Medulla oblongata (tissue), 1 donor: ENCODE measurements around the gene NSUN5.
"Not testable (repeated sequence)": the region's sequence is repeated elsewhere in the genome, so short reads cannot be mapped to it uniquely, and the experiment has no call there.

ENCODE experiments used
- DNase-seq: peaks from one replicate; pipeline ENCODE4 v3.0.0-alpha.2; 2015; ENCODE audit errors: extremely low spot score

Gene NSUN5

GRCh38 chr7:73327449-73327848 is 18.8 kb upstream of the NSUN5 start:
- not testable (repeated sequence) for DNase-seq

DNA sequence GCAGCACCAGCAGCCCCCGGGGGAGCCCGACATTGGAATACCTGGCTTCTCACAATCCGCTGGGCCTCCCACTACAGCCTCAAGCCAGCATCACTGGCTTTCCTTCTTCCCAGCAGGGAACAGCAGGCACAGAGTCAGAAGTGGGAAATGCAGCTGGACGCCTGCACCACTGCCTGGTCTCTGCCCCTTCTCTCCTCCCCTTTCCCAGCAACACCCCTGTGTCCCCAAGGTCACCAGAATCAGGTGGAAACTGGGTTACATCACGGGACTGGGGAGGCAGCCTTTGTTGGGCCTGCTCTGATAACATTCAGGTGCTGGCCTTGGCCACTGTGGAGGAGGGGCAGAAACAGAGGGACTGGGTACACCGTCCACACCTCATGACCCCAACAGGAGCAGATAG is 16.8 kb upstream of the NSUN5 start:
- not testable (repeated sequence) for DNase-seq

DNA sequence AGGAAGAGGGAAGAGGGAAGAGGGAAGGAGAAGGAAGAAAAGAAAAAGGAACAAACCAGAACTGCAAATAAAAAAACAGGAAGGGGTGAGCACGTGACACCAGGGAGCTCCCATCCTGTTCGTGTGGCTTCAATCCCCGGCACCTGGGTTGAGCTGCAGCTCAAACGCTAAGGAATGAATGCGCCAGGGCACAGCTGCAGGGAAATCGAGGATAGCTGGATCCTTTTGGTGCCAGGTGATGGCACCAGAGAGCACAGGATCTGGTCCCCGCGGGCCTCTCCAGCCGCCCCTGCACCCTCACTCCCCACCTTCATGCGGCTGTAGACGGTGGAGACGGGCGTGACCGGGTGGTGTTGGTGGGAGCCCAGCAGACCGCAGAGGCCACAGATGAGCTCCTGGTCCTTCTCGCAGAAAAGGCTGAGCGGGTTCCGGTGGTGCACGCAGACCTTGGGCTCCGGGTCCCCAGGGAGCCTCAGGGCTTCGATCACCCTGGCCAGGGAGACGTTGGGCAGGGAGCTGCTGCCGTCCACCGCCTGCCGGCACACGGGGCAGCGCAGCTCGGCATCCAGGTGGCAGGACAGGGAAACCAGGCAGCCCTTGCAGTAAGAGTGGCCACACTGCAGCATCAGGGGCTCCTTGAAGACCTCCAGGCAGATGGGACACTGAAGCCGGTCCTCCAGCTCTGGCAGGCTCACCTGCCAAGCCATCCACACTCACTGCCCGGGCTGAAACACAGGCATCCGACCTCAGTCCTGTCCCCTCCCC is 15.6 kb upstream of the NSUN5 start:
- DNase-seq = peak; percentile 58

DNA sequence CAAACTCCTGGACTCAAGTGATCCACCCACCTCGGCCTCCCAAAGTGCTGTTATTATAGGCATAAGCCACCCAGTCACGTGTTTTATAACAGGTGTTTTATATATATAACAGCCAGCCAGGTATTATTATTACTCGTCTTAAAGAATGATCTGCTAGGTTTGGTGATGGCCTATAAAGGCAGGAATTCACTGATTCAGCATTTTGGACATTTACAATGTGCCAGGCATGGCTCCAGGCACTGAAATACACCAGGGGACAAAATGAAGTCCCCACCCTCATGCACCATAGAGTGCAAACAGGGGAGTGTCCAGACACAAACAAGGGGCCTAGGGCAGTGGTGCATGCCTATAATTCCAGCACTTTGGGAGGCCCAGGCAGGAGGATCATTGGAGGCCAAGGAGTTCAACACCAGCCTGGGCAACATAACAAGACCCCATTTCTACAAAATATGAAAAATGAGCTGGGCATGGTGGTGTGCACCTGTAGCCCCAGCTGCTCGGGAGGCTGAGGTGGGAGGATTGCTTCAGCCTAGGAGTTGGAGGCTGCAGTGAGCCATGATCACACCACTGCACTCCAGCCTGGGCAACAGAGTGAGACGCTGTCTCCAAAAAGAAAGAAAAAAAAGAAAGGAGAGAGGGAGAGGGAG is 14.9 kb upstream of the NSUN5 start:
- DNase-seq = not testable (repeated sequence)

- not testable (repeated sequence) for DNase-seq
These were observed 11.4 kb upstream of the NSUN5 start for GRCh38 chr7:73320009-73320408.

GRCh38 chr7:73319541-73319940 is 10.9 kb upstream of the NSUN5 start:
- not testable (repeated sequence) for DNase-seq

DNA sequence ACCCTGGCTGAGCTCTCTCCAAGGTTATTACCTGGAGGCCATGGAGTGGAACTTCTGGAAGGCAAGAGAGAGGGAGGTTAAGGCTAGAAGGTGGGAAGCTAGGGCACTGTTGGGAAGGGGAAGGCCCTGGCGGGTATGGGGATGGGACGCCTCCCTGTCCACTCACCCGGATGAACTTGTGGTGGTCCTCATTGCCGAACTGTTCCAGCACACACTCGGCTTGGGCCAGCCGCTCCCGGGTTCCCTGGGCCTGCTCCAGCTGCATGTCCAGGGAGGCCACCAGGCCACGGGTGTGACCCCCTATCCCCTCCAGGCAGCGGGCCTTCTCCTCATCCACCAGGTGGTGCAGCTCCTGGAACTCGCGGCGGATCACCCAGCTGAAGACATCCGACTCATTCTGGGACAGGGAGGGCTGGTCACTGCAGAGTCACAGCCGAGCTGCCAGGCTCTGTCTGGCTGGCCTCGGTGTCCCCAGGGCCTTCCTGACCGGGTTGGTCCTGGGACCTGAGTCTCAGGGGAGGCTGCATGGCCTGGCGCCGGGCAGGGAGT is 10.1 kb upstream of the NSUN5 start:
- DNase-seq = not testable (repeated sequence)

DNA sequence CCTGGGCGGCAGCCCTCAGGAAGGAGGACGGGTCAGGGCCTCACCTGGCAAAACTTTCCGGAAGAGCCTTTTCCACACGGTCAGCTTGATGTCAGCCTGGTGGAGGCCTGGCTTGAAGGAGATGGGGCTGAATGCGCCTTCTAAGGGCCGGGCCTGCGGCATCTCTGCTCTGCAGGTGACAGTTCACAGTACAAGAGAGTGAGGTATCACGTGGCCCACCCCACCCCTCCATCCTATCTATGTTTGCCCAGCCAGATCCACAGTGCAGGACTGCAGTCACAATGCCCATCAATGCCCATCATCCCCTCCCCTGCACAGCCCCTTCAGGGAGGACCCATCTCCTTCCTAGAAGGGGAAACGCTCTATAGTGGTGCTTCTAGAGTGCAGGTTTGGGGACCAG is 7.9 kb upstream of the NSUN5 start:
- DNase-seq = no peak

DNA sequence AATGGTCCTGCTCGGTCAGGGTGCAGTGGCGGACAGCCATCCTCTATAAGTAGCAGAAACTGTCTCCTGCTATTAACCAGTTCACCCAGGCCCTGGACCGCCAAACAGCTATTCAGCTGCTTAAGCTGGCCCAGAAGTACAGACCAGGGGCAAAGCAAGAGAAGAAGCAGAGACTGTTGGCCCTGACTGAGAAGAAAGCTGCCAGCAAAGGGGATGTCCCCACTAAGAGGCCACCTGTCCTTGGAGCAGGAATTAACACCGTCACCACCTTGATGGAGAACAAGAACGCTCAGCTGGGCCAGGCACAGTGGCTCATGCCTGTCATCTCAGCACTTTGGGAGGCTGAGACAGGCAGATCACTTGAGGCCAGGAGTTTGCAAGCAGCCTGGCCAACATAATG is 5.6 kb upstream of the NSUN5 start:
- DNase-seq = no peak

GRCh38 chr7:73313521-73313906 is 4.9 kb upstream of the NSUN5 start:
- no peak for DNase-seq

GRCh38 chr7:73312831-73313520 is 4.3 kb upstream of the NSUN5 start:
- no peak for DNase-seq

DNA sequence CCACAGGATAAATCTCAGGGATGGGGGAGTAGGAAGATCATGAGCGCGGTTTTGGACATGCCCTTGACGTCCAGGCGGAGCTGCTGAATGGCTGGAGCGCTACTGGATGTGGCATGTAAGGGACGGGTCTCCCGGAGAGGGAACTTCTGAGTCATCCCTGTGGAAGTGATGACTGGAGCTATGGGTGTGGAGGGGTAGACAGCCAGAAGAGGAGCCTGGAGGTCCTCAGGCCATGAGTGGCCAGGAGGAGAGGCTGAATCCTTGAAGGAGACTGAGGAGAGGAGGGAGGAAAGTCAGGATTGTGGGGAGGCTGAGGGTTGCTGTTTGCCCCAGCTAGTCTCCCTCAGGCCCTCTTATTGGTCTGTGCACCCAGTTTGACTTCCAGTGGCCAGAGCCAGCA is 2.8 kb upstream of the NSUN5 start:
- not testable (repeated sequence) for DNase-seq

DNA sequence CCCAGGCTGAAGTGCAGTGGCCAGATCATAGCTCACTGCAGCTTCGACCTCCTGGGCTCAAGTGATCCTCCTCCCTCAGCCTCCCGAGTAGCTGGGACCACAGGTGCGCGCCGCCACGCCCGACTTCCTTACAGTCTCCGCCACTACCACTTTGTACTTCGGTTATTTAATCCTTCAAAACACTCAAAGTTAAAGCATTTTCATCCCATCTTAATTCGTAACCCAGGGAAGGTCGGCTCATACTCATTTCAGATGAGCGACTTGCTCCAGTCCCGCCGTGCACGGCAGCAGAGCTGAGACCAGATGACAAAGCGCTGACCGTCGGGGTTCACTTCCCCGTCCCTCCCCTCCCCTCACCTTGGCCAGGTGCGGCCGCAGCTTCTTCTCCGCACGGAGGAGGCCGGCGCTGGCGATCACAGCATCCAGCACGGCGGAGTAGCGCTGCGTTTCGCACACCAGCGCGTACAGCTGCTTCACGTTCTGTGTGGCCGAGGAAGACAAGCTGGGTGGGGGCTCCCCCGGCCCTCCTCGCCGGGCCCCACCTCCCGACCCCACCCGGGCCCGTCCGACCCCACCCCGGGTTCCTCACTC is 457 bp downstream of the NSUN5 start:
- no peak for DNase-seq

- DNase-seq = no peak
These were observed 1.2 kb downstream of the NSUN5 start for GRCh38 chr7:73307436-73307835.

- DNase-seq = not testable (repeated sequence)
These were observed 3.8 kb downstream of the NSUN5 start for GRCh38 chr7:73304612-73305387.

DNA sequence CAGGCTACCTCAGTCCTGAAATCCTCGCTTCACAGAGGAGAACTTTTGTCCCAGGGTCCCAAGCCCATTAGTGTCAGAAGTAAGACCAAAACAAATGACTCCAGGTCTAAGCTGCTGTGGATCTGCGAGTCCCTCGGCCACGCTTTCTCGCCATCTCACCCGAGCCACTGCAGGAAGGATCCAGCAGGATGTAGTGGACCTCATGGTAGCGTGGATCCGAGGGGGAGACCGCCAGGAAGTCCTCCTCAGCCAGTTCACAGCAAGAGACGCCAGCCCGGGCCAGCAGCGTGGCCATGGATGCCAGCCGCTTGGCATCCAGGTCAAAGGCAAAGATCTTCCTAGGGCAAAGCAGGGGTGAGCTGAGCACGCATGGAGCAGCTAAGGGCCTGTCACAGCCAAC is 4.6 kb downstream of the NSUN5 start:
- DNase-seq = no peak

DNA sequence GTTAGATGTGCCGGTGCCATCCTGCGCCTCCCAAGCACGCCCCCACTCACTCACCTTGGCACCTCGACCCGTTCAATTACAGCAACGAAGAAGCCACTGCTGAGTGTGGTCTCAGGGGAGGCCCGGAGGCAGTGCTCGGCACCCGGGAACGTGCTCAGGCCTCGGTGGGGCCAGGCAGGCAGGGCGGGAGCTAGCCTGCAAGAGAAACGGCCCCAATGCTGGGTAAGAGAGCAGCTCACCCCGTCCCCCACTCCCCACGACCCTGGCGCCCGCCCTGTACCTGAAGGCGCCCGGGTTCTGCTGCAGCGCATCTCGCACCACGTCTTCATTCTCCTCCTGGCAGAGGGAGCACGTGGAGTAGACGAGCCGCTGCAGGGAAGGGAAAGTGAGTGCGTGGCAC is 5.1 kb downstream of the NSUN5 start:
- DNase-seq = no peak

DNA sequence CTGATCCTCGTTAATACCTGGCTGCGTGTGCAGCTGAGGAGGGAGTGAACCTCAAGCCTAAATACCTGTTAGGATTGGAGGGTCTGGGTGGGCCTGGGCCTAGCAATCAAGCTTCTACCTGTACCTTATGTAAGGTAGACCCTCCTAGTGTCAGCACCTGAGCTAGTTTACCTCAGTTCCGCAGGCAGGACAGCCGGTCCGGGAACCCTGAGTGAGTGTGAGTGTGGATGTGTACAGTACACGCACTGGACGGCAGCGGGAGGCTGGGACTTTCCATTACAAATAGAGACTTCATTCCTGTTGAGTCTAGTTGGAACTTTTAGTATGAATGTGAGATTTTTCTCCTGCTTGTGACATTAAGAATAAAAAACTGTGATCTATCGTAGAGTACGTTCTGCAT is 5.8 kb downstream of the NSUN5 start:
- not testable (repeated sequence) for DNase-seq

DNA sequence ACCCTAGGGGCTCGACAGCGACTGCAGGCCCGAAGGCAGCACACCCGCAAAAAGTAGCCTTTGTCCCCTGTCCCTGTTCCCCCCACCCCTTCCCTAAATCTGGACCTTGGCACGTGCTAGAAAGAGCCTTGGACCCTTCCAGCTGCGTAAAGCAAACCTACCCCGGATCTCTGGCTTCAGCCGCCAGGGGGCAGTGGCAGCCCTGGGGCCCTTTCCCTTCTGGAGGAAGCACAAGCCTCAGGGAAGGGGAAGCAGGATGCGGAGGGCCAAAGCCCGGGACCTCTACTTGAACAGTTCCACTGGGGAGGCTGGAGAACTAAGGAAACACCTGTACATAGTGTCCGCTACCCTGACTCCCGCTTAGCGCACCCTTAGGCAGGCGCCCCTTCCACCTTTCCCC is 7.5 kb downstream of the NSUN5 start:
- DNase-seq = not testable (repeated sequence)

GRCh38 chr7:73299812-73300211 is 8.8 kb downstream of the NSUN5 start:
- DNase-seq = not testable (repeated sequence)

GRCh38 chr7:73297706-73298105 is 10.9 kb downstream of the NSUN5 start:
- not testable (repeated sequence) for DNase-seq
